HepG2 (cell line): ENCODE results near the gene MROH2A. TPM values are rescaled to one million over a fixed set of nuclear protein-coding genes. Genes with fewer than 3 reads are reported as not detected.

Experiments
- ARID4A ChIP-seq: sonication (generic); formaldehyde crosslinking; IDR thresholded peaks from 2 replicates; pipeline ENCODE4 v1.5.0; 2020; ENCODE audit warnings: mild to moderate bottlenecking, missing genetic modification reagents, borderline replicate concordance
- ELF1 ChIP-seq: sonication (generic); formaldehyde crosslinking; IDR thresholded peaks from 2 replicates; pipeline ENCODE4 v1.4.0; 2020; ENCODE audit warnings: missing genetic modification reagents
- HIVEP1 ChIP-seq: sonication (generic); formaldehyde crosslinking; IDR thresholded peaks from 2 replicates; pipeline ENCODE4 v1.4.0; 2020; ENCODE audit warnings: mild to moderate bottlenecking, missing genetic modification reagents
- HNF1A ChIP-seq, 2 experiments: sonication (generic) in 1 of 2; formaldehyde crosslinking in 1 of 2; IDR thresholded peaks; 2 replicates each; pipeline versions ENCODE4 v1.4.0 to v1.6.1; 2016 to 2020; ENCODE audit warnings: borderline replicate concordance in 1 of 2, low read depth in 1 of 2, mild to moderate bottlenecking in 1 of 2, missing genetic modification reagents in 1 of 2
- HNF1B ChIP-seq: sonication (generic); formaldehyde crosslinking; IDR thresholded peaks from 2 replicates; pipeline ENCODE4 v1.5.1; 2020; ENCODE audit warnings: mild to moderate bottlenecking, moderate library complexity, missing genetic modification reagents
- HNRNPL ChIP-seq: fragments of 200-400 bp; formaldehyde crosslinking; IDR thresholded peaks from 2 replicates; pipeline ENCODE4 v1.6.1; 2017; ENCODE audit warnings: mild to moderate bottlenecking, low read depth, low read length
- JDP2 ChIP-seq: sonication (generic); formaldehyde crosslinking; IDR thresholded peaks from 2 replicates; pipeline ENCODE4 v1.8.1; 2022; ENCODE audit warnings: missing genetic modification reagents, borderline replicate concordance
- MBD4 ChIP-seq: IDR thresholded peaks from 2 replicates; pipeline ENCODE4 v1.6.1; 2012; ENCODE audit warnings: low read length, inconsistent platforms, borderline replicate concordance
- SNAPC2 ChIP-seq: sonication (generic); formaldehyde crosslinking; IDR thresholded peaks from 2 replicates; pipeline ENCODE4 v1.8.1; 2022; ENCODE audit warnings: mild to moderate bottlenecking, missing genetic modification reagents
- ZBTB46 ChIP-seq: sonication (generic); formaldehyde crosslinking; IDR thresholded peaks from 2 replicates; pipeline ENCODE4 v1.4.0; 2020; ENCODE audit warnings: mild to moderate bottlenecking, missing genetic modification reagents, borderline replicate concordance
- ZFP90 ChIP-seq: sonication (generic); formaldehyde crosslinking; IDR thresholded peaks from 2 replicates; pipeline ENCODE4 v1.8.0; 2022; ENCODE audit warnings: missing genetic modification reagents, mild to moderate bottlenecking, inconsistent platforms, borderline replicate concordance
- ZNF256 ChIP-seq: sonication (generic); formaldehyde crosslinking; conservative IDR thresholded peaks from 2 replicates; pipeline ENCODE4 v1.4.0; 2020; ENCODE audit warnings: missing genetic modification reagents
- ZNF451 ChIP-seq: sonication (generic); formaldehyde crosslinking; IDR thresholded peaks from 2 replicates; pipeline ENCODE4 v1.5.0; 2020; ENCODE audit warnings: mild to moderate bottlenecking, missing genetic modification reagents
- ZNF670 ChIP-seq: sonication (generic); formaldehyde crosslinking; IDR thresholded peaks from 2 replicates; pipeline ENCODE4 v1.8.0; 2022; ENCODE audit warnings: mild to moderate bottlenecking, missing genetic modification reagents, borderline replicate concordance
- ZNF746 ChIP-seq: sonication (generic); formaldehyde crosslinking; IDR thresholded peaks from 2 replicates; pipeline ENCODE4 v1.8.0; 2022; ENCODE audit warnings: mild to moderate bottlenecking, missing genetic modification reagents
- polyA plus RNA-seq, 8 experiments: library from polyadenylated mRNA; depleted of rRNA in 3 of 8; stranded (reverse) in 7 of 8; unstranded in 1 of 8; fragments of >200 nt; fragmentation: Illumina TruSeq in 4 of 8; extraction: Trizol in 4 of 8; gene quantifications; 2 replicates each; pipeline versions ENCODE4 v1.2.1 to v1.2.3, GENCODE V29; 2011 to 2016; ENCODE audit warnings: low read depth in 4 of 8, missing spikeins in 1 of 8, mixed read lengths in 1 of 8; ENCODE audit not compliant: insufficient read depth in 1 of 8
- total RNA-seq, 5 experiments: library from RNA; depleted of rRNA; stranded (reverse); fragments of >200 nt; fragmentation: Illumina TruSeq; extraction: Trizol; gene quantifications; 2 replicates each; pipeline ENCODE4 v1.2.3, GENCODE V29; 2016; ENCODE audit warnings: low read depth in 1 of 5

Gene MROH2A
- total and polyA plus RNA-seq, 2 of the 13 experiments (the other 11 are each of a cell fraction or from before 2014, with no cell fraction given): 0.03 to 0.04 TPM

- TF ChIP-seq ELF1 (peak; percentile 51; the same call in 1 of the 2 replicates), ZNF451 (CRISPR knock-in tag) (0 out of 2 replicates have a peak, but pooled peaks have one; percentile 18), ZFP90 (CRISPR knock-in tag) (peak; percentile 68; the same call in 1 of the 2 replicates), ZNF256 (CRISPR knock-in tag) (peak; percentile 32; the same call in 1 of the 2 replicates), SNAPC2 (CRISPR knock-in tag) (peak; percentile 98; the same call in 1 of the 2 replicates), HNF1A (IDR thresholded peaks at IDR 0.05; ENCODE audit: low read depth) (0 out of 2 replicates have a peak, but pooled peaks have one; percentile 12), HNF1A (CRISPR knock-in tag; IDR thresholded peaks at IDR 0.05; ENCODE audit: borderline replicate concordance) (no peak), ARID4A (CRISPR knock-in tag) (peak; percentile 100), JDP2 (CRISPR knock-in tag) (peak; percentile 91), HNF1B (peak; percentile 68; the same call in 1 of the 2 replicates), ZNF746 (CRISPR knock-in tag) (0 out of 2 replicates have a peak, but pooled peaks have one; percentile 15), HIVEP1 (CRISPR knock-in tag) (no peak), ZBTB46 (no peak; the same call in 1 of the 2 replicates), HNRNPL (0 out of 2 replicates have a peak, but pooled peaks have one; percentile 82), ZNF670 (CRISPR knock-in tag) (no peak), MBD4 (no peak)
Measured at GRCh38 chr2:233854241-233854981, 76.3 kb downstream of the MROH2A start, which contains the start of gene HJURP (continued).
